Large intestine (tissue), 3 donors: Measurements from ENCODE around the gene RNF207. TPM values are rescaled to one million over a fixed set of nuclear protein-coding genes. Genes with fewer than 3 reads are reported as not detected.
"Not testable (repeated sequence)": the region's sequence is repeated elsewhere in the genome, so short reads cannot be mapped to it uniquely, and the experiment has no call there.

Experiments used
- DNase-seq, 2 donors: peaks; one replicate each; pipeline versions ENCODE4 v3.0.0 to v3.0.0-alpha.2; 2013
- H3K27ac ChIP-seq: one replicate; pipeline ENCODE4 v1.5.1; 2013; ENCODE audit warnings: low read length
- H3K27me3 ChIP-seq: 2 replicates; pipeline ENCODE4 v1.6.1; 2013; ENCODE audit warnings: low read length; ENCODE audit not compliant: control insufficient read depth, insufficient read depth
- H3K36me3 ChIP-seq: 2 replicates; pipeline ENCODE4 v1.6.1; 2013; ENCODE audit warnings: low read length; ENCODE audit not compliant: control insufficient read depth, insufficient read depth
- H3K4me1 ChIP-seq: one replicate; pipeline ENCODE4 v1.6.1; 2013; ENCODE audit warnings: low read length; ENCODE audit not compliant: control insufficient read depth, insufficient read depth
- H3K4me3 ChIP-seq: one replicate; pipeline ENCODE4 v1.5.1; 2013; ENCODE audit warnings: low read length
- H3K9me3 ChIP-seq: one replicate; pipeline ENCODE4 v1.6.1; 2013; ENCODE audit warnings: mild to moderate bottlenecking, low read depth, low read length, moderate library complexity; ENCODE audit not compliant: control insufficient read depth
- WGBS: methylation state at CpG from one replicate; pipeline ENCODE4 v1.1.5; 2013; ENCODE audit warnings: low lambda C conversion rate; ENCODE audit not compliant: insufficient coverage; 5-methylcytosine and 5-hydroxymethylcytosine counted together
- polyA plus RNA-seq: library from polyadenylated mRNA; unstranded; fragments of 120-200 nt; gene quantifications from one replicate; pipeline ENCODE4 v1.2.1, GENCODE V29; 2013

RNF207 gene
- polyA plus RNA-seq, 1 donor: 44.5 TPM

DNA sequence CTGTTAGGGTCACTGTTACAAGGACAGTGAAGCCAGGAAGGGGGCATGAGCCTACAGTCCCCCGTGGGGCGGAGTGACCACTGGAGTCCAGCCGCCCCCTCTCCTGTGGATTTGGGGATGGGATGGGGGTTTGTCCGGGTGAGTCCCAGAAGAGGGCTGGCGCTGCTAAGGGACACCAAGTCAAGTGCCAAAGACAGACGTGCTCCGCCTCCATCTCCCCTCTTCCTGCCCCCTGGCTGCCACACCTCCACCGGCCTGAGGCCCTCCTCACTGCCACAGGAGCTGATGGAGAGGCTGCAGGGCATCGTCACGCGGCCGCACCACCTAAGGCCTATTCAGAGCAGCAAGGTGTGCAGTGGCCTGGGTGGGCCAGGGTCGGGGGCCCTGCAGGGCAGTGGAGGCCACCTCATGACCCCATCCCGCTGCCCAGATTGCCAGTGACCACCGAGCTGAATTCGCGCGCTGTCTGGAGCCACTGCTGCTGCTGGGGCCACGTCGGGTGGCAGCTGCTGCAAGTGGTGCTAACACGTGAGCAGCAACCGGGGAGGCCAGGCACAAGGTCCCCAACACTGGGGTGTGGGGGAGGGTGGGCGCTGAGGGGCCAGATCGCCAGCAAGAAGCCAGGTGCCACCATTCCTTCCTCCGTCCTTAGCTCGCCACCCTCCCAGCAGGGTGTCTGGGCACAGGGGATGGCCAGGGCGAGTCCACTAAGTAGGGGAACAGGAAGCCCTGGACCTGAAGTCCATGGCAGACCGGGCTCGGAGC lies 4.9 kb downstream of the RNF207 start:
- peaks cover 22% of the 10 kb centered on the region for H3K36me3 ChIP-seq
- H3K4me1 ChIP-seq: peaks cover 10% of the 10 kb centered on the region
- H3K27me3 ChIP-seq: peaks cover 4% of the 10 kb centered on the region
- peaks cover under 1% of the 10 kb centered on the region for H3K9me3 ChIP-seq
- no CpG with 5 or more reads among the region's 29 CpGs for WGBS
- no peak overlapping the region for H3K27ac ChIP-seq
- DNase-seq: no peak
- no peak overlapping the region for H3K4me3 ChIP-seq

DNA sequence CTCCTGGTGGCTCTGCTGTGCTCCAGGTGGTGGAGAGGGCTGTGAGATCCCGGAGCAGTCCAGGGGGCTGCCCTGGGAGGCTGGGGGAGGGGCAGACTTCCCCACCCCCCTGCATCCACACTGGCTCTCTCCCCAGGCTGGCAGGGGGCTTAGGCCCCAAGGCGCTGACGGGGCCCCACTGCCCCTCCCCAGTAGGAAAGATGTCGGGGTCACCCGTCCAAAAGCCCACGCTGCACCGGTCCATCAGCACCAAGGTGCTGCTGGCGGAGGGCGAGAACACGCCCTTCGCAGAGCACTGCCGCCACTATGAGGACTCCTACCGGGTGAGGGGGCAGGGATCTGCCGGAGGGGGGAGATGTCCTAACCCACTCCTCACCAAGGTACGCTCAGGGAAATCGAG lies 5.8 kb downstream of the RNF207 start:
- H3K9me3 ChIP-seq: no peaks in the 10 kb centered on the region
- DNase-seq: no peak
- peaks cover 27% of the 10 kb centered on the region for H3K36me3 ChIP-seq

DNA sequence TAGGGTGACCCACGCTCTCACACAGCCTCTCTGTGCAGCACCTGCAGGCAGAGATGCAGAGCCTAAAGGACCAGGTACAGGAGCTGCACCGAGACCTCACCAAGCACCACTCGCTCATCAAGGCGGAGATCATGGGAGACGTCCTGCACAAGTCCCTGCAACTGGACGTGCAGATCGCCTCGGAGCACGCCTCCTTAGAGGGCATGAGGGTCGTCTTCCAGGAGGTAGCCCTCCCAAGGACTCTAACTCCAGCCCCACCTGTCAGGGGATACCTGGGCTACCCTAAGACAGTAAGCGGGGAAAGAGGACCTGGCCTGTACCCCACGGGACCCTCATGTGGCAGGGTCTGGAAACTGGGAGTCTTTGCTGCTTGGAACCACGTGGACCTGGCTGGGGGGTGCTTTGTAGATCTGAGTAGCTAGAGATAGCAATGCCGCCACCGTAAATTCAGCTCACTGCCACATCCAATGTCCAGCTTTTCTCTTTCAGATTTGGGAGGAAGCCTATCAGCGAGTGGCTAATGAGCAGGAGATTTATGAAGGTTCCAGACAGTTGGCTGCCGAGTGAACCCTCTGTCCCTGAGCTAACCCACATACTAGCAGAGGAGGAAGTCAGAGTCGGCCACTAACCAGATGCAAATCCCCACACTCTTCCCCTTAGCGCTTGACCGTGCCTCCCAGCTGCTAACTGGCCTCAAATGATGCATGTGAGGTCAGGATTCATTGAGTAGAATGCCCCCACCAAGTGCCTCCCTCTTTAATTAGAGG lies 6.5 kb downstream of the RNF207 start:
- Histone ChIP-seq H3K36me3 (peaks cover 31% of the 10 kb centered on the region), H3K4me1 (peaks cover 10% of the 10 kb centered on the region), H3K27me3 (no peaks in the 10 kb centered on the region), H3K27ac (no peak overlapping the region), H3K4me3 (no peak overlapping the region), H3K9me3 (no peaks in the 10 kb centered on the region)
- no peak for DNase-seq
- no CpG with 5 or more reads among the region's 20 CpGs for WGBS

More for the DNA sequence above, 5.8 kb downstream of the RNF207 start:
- Histone ChIP-seq H3K4me3 (no peak overlapping the region), H3K4me1 (peaks cover 10% of the 10 kb centered on the region), H3K27me3 (no peaks in the 10 kb centered on the region), H3K27ac (no peak overlapping the region)
- no CpG with 5 or more reads among the region's 16 CpGs for WGBS

DNA sequence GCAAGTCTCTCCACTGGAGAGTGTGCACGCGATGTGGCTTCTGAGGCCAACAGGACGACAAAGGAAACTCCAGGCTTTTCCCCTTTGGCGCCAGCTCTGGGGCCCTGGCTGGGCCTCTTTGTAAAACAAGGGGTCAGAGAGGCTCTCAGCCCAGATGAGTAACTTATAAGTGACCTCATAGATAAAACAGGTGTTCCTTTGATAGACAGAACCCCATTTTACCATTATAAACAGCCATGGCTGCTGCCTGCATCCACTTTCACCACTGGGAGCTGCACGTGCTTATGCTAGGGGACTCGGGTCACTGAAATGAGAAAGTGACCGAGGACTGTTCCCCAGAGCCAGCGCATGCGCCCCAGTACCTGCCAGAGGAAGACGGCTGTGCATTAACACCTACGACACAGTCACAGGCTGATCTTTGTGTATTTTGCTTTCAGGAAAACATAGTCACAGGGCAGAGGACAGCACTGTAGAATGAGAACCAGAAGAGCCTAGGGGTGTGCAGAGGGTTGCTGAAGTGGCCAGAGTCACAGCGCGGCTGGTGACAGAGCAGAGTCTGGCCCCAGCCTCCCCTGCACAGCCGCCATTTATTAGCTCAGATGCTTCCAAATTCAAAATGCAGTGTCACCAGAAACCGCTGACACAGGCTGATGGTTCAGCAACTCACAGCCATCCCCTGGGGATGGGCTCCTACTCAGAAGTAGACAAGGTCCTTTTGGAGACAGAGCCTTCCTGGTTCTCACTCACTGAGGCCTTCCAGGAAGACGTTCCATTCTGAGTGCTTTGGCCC lies 12.7 kb downstream of the RNF207 start:
- Histone ChIP-seq H3K36me3 (peaks cover 29% of the 10 kb centered on the region), H3K4me3 (no peak overlapping the region), H3K4me1 (peaks cover 31% of the 10 kb centered on the region), H3K27ac (no peak overlapping the region), H3K9me3 (no peaks in the 10 kb centered on the region), H3K27me3 (no peaks in the 10 kb centered on the region)
- peak; percentile 49 to 83 for DNase-seq
- no CpG with 5 or more reads among the region's 16 CpGs for WGBS

DNA sequence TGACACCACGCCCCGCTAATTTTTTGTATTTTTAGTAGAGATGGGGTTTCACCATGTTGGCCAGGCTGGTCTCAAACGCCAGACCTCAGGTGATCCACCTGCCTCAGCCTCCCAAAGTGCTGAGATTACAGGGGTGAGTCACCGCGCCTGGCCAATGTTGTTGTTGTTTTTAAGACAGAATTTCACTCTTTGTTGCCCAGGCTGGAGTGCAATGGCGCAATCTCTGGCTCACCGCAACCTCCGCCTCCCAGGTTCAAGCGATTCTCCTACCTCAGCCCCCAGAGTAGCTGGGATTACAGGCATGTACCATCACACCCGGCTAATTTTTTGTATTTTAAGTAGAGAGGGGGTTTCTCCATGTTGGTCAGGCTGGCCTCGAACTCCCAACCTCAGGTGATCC lies 13.7 kb downstream of the RNF207 start:
- H3K9me3 ChIP-seq, H3K4me3 ChIP-seq, DNase-seq, H3K27me3 ChIP-seq, H3K27ac ChIP-seq: not testable (repeated sequence)
- WGBS: no CpG with 5 or more reads among the region's 11 CpGs
- peaks cover 41% of the 10 kb centered on the region for H3K4me1 ChIP-seq
- H3K36me3 ChIP-seq: peaks cover 36% of the 10 kb centered on the region

DNA sequence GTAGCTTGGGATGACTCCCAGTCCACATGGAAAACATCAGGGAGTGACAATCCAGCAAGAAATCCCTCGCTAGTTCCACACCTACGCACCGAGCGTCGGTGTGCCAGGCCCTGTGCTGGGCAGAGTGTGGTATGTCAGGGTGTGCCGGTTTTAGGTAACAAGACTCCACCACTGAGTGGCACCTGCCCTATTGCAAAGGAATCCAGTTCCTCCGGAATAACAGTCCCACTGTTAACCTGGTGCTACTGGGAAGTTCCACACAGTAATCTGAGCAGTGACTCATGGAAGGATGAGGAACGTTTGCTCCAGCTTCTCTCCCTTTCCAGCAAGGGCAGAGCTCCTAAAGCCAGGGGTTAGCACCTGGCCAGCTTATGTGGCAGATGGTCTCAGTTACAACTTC lies 14.3 kb downstream of the RNF207 start:
- H3K4me1 ChIP-seq: peaks cover 47% of the 10 kb centered on the region
- no peaks in the 10 kb centered on the region for H3K27me3 ChIP-seq
- peaks cover 42% of the 10 kb centered on the region for H3K36me3 ChIP-seq
- DNase-seq: no peak
- H3K27ac ChIP-seq: no peak overlapping the region
- H3K4me3 ChIP-seq: no peak overlapping the region
- no CpG with 5 or more reads among the region's 8 CpGs for WGBS
- H3K9me3 ChIP-seq: no peaks in the 10 kb centered on the region

DNA sequence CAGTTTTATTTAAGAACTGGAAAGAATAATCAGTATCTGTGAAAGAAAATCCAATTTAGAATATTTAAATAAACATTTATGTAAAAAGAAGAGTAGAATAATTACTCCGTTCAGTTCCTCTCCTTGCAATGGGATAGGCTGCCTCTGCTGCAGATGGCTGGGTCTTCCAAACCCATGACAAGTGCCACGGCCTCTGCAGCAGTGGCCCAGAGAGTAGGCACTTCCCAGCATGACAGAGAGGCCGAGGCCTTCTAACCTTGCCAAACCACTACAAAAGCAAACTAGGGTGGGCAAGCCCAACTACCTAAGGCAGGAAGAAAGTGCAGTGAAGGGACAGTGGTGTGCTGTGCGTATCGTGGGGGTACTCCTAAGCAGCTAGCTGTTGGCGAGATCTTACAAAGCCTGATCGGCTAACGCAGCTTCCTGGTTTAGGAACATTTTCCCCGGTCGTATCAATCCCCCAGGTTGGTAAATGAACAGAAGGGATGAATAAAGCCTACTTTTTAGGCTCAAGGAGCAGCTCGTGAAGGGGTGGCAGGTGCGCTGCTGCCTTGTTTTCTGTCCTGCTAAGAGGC lies 15.4 kb downstream of the RNF207 start:
- no peaks in the 10 kb centered on the region for H3K9me3 ChIP-seq
- H3K4me1 ChIP-seq: peaks cover 53% of the 10 kb centered on the region
- H3K36me3 ChIP-seq: peaks cover 45% of the 10 kb centered on the region
- no peaks in the 10 kb centered on the region for H3K27me3 ChIP-seq
- WGBS: no CpG with 5 or more reads among the region's 12 CpGs
- H3K4me3 ChIP-seq: no peak overlapping the region
- no peak for DNase-seq
- no peak overlapping the region for H3K27ac ChIP-seq

DNA sequence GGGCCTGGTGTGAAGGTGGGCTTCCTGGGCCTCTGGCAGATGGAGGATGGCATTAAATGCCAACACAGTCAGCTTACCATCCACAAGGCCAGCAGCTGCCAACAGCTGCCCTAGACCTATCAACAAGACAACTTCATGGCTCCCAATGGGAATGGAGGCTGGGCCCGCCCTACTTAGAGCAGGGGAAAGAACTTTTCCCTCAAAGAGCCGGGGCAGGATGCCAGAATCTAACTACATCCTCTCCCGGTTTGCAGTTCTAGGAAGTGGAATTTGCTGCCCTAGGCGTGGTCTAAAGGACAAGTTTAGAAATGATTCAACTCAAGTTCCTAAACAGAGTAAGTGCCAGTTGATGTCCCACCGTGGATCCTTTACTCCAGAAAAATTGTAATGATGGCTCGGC lies 16.7 kb downstream of the RNF207 start:
- Histone ChIP-seq H3K36me3 (peaks cover 50% of the 10 kb centered on the region), H3K4me3 (no peak overlapping the region), H3K9me3 (no peaks in the 10 kb centered on the region), H3K27ac (no peak overlapping the region), H3K4me1 (peaks cover 51% of the 10 kb centered on the region), H3K27me3 (no peaks in the 10 kb centered on the region)
- WGBS: no CpG with 5 or more reads among the region's 6 CpGs
- no peak for DNase-seq

DNA sequence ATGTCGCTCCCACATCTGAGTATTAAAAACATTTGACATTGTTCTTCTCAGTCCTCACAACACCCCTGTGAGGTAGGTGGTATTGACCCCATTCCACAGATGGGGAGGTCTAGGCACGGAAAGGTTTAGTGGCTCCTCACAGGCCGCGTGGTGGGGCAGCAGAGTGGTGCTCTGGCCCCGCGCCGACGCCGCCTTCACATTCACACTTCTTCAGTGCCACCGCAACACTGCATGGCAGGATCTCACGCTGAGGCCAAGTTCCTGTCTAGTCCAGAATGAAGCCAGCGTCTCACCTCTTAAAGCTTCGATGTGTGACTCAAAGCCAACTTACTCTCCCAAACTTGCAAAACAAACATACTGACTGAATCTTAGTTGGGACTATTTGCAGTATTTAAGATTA lies 17.7 kb downstream of the RNF207 start:
- no CpG with 5 or more reads among the region's 13 CpGs for WGBS
- Histone ChIP-seq H3K4me3 (no peak overlapping the region), H3K9me3 (no peaks in the 10 kb centered on the region), H3K4me1 (peaks cover 41% of the 10 kb centered on the region), H3K27me3 (no peaks in the 10 kb centered on the region), H3K27ac (no peak overlapping the region), H3K36me3 (peaks cover 55% of the 10 kb centered on the region)
- no peak for DNase-seq

DNA sequence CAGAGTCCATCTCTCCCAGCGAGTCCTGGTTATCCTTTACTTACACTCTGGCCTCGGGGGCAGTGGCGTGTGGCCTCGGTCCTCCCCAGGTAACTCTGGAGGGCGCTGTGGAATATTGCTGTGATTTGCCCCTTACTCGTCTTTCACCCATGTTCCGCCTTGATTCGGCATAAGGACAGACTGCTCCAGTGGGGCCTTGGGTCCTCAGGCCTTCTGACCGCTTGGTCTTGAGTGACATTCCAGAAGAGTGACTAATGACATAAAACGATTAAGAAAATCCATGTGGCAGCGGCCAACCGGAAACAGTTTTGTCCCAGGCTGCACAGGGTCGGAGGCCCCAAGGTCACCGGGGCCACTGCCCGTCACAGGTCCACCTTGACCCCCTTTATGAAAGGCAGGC lies 18.8 kb downstream of the RNF207 start:
- Histone ChIP-seq H3K9me3 (no peaks in the 10 kb centered on the region), H3K27ac (peak overlapping the region; percentile 69), H3K36me3 (peaks cover 59% of the 10 kb centered on the region), H3K4me1 (peaks cover 35% of the 10 kb centered on the region), H3K4me3 (no peak overlapping the region), H3K27me3 (no peaks in the 10 kb centered on the region)
- peak; percentile 65 to 87 for DNase-seq
- no CpG with 5 or more reads among the region's 15 CpGs for WGBS
